Measurements from ENCODE around the gene ALG14.

Gene ALG14

DNA sequence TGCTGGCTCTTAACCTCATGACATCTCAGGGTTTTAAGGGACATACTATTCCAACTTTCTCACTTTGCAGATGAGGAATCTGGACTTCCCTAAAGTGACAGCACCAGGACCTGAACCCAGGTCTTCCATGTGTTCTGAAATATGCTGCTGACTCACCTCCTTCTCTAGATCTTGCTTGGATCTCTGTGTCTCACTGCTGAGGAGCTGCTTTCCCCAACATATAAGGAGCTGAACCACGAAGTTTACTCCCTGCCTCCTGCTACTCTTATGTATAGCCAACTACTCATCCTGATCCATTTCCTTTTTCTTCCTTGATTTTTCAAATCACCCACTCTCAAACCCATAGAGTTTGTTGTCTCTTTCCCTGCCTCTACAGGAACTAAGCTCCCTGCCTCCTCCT is 38.2 kb downstream of the ALG14 start:
- Histone ChIP-seq H3K27me3 (ENCODE audit: insufficient read depth, low read length) (no peaks in the 10 kb centered on the region), H4K20me1 (ENCODE audit: insufficient read depth, low read length) (no peaks in the 10 kb centered on the region), H3K9me2 (ENCODE audit: low read depth, low read length) (no peaks in the 10 kb centered on the region), H3K79me2 (ENCODE audit: insufficient read depth, low read length) (no peaks in the 10 kb centered on the region), H3K9ac (ENCODE audit: low read length) (no peak overlapping the region), H3K9me3 (ENCODE audit: low read length) (no peaks in the 10 kb centered on the region), H3K27ac (ENCODE audit: low read depth, low read length, poor library complexity, severe bottlenecking) (no peak overlapping the region), H2AFZ (ENCODE audit: low read length) (no peak overlapping the region), H3K4me3 (ENCODE audit: low read depth, low read length, poor library complexity, severe bottlenecking) (no peak overlapping the region), H3K4me1 (ENCODE audit: insufficient read depth, low read length, severe bottlenecking) (no peaks in the 10 kb centered on the region), H3K4me2 (ENCODE audit: low read length) (no peak overlapping the region), H3K36me3 (ENCODE audit: insufficient read depth, low read length) (no peaks in the 10 kb centered on the region), H3F3A (ENCODE audit: insufficient read depth, low read length) (no peaks in the 10 kb centered on the region)
- no peak for TF ChIP-seq CTCF (IDR thresholded peaks at IDR 0.05; ENCODE audit: low read length)
- TF ChIP-seq EZH2 (IDR thresholded peaks at IDR 0.05; ENCODE audit: borderline replicate concordance, low read length), result no peak

- H3K4me3 ChIP-seq (ENCODE audit: low read depth, low read length, poor library complexity, severe bottlenecking), result no peak overlapping the region
- no peaks in the 10 kb centered on the region for H3K9me2 ChIP-seq (ENCODE audit: low read depth, low read length)
- H3K9ac ChIP-seq (ENCODE audit: low read length), result no peak overlapping the region
- H3K4me2 ChIP-seq (ENCODE audit: low read length), result no peak overlapping the region
- TF ChIP-seq EZH2 (IDR thresholded peaks at IDR 0.05; ENCODE audit: borderline replicate concordance, low read length), result no peak
- TF ChIP-seq CTCF (IDR thresholded peaks at IDR 0.05; ENCODE audit: low read length), result no peak
- H4K20me1 ChIP-seq (ENCODE audit: insufficient read depth, low read length), result no peaks in the 10 kb centered on the region
- no peaks in the 10 kb centered on the region for H3K9me3 ChIP-seq (ENCODE audit: low read length)
- no peaks in the 10 kb centered on the region for H3K4me1 ChIP-seq (ENCODE audit: insufficient read depth, low read length, severe bottlenecking)
- H2AFZ ChIP-seq (ENCODE audit: low read length), result no peak overlapping the region
- H3K27ac ChIP-seq (ENCODE audit: low read depth, low read length, poor library complexity, severe bottlenecking), result no peak overlapping the region
- no peaks in the 10 kb centered on the region for H3K27me3 ChIP-seq (ENCODE audit: insufficient read depth, low read length)
- no peaks in the 10 kb centered on the region for H3K79me2 ChIP-seq (ENCODE audit: insufficient read depth, low read length)
- H3F3A ChIP-seq (ENCODE audit: insufficient read depth, low read length), result no peaks in the 10 kb centered on the region
- no peaks in the 10 kb centered on the region for H3K36me3 ChIP-seq (ENCODE audit: insufficient read depth, low read length)
Observed at GRCh38 chr1:95033843-95034242, 38.9 kb downstream of the ALG14 start.

DNA sequence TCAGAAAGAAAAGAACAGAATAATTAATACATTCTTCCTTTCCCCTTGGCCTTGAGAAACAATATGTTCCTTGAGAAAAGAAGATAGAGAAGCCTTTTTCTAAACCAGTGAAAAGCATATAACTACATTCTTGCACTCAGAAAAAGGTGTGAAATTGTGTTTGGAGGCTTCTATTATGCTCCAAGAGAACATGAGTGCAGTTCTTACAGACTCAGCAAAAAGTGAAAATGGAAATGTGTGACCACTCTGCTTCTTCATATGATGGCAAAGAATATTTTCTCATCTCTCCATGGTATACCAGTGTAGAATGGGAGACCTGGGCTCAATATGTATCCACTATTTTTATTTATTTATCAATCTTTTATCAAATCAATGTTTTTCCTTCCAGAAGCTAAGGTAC is 43.2 kb downstream of the ALG14 start:
- Histone ChIP-seq H3K4me3 (ENCODE audit: low read depth, low read length, poor library complexity, severe bottlenecking) (no peak overlapping the region), H3F3A (ENCODE audit: insufficient read depth, low read length) (no peaks in the 10 kb centered on the region), H3K36me3 (ENCODE audit: insufficient read depth, low read length) (peaks cover 3% of the 10 kb centered on the region; the same call in 1 of the 2 replicates), H3K9me3 (ENCODE audit: low read length) (no peaks in the 10 kb centered on the region), H4K20me1 (ENCODE audit: insufficient read depth, low read length) (no peaks in the 10 kb centered on the region), H3K4me1 (ENCODE audit: insufficient read depth, low read length, severe bottlenecking) (no peaks in the 10 kb centered on the region), H2AFZ (ENCODE audit: low read length) (no peak overlapping the region), H3K27ac (ENCODE audit: low read depth, low read length, poor library complexity, severe bottlenecking) (no peak overlapping the region), H3K4me2 (ENCODE audit: low read length) (no peak overlapping the region), H3K27me3 (ENCODE audit: insufficient read depth, low read length) (no peaks in the 10 kb centered on the region), H3K9ac (ENCODE audit: low read length) (no peak overlapping the region), H3K79me2 (ENCODE audit: insufficient read depth, low read length) (no peaks in the 10 kb centered on the region), H3K9me2 (ENCODE audit: low read depth, low read length) (no peaks in the 10 kb centered on the region)
- TF ChIP-seq EZH2 (IDR thresholded peaks at IDR 0.05; ENCODE audit: borderline replicate concordance, low read length) (no peak), CTCF (IDR thresholded peaks at IDR 0.05; ENCODE audit: low read length) (no peak)

Data from OCI-LY1 (cell line).